PFSK-1 (cell line): ENCODE measurements around the gene ACAP3.

Experiments used
- POLR2AphosphoS5 ChIP-seq: IDR thresholded peaks from 2 replicates; pipeline ENCODE4 v1.6.1; 2012; ENCODE audit warnings: low read depth, mild to moderate bottlenecking, control low read depth, low read length, moderate library complexity
- SIN3A ChIP-seq: IDR thresholded peaks from 2 replicates; pipeline ENCODE4 v1.6.1; 2012; ENCODE audit warnings: mild to moderate bottlenecking, low read length, moderate library complexity, borderline replicate concordance; ENCODE audit not compliant: insufficient read depth
- TAF1 ChIP-seq: IDR thresholded peaks from 2 replicates; pipeline ENCODE4 v1.6.1; 2012; ENCODE audit warnings: low read length, control low read depth, borderline replicate concordance; ENCODE audit not compliant: insufficient read depth

DNA sequence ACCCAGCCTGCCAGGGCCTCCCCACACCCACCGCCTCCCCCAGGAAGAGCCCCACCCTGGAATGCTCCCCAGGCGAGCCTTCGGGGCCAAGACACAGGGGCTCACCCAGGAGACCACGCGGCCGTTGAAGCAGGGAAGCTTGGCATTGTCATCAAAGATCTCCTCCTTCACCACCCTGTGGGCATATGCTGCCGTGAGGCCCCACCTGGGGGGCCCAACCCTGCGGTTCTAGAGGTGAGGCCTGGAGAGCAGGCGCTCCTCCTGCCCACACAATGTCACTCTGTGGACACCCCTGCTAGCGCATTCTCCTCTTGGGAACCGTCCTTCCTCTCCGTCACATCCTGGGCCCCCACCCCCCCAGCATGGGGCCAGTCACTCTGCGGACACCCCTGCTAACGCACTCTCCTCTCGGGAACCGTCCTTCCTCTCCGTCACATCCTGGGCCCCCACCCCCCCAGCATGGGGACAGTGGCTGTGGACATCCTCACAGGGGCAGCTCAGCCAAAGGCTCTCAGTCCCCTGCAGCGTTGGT lies 34.9 kb upstream of the ACAP3 start:
- TF ChIP-seq POLR2AphosphoS5: no peak
- no peak for TF ChIP-seq TAF1
- no peak for TF ChIP-seq SIN3A
